GM18517 (cell line): ENCODE measurements around the gene CLTC.
"Not testable (repeated sequence)": the region's sequence is repeated elsewhere in the genome, so short reads cannot be mapped to it uniquely, and the experiment has no call there.

Source experiments
- ATAC-seq: cut with Tn5 transposase; IDR thresholded peaks from one replicate; pipeline ENCODE4 v1.9.1; 2021; ENCODE audit warnings: mild to moderate bottlenecking, moderate library complexity; ENCODE audit not compliant: unreplicated experiment

The CLTC gene

GRCh38 chr17:59633658-59634359, 14.1 kb downstream of the CLTC start:
- ATAC-seq, result no peak

- no peak for ATAC-seq
These were observed 15.2 kb downstream of the CLTC start for GRCh38 chr17:59634632-59635541.

GRCh38 chr17:59637611-59638310, 18.1 kb downstream of the CLTC start:
- no peak for ATAC-seq

GRCh38 chr17:59638553-59638952, 18.9 kb downstream of the CLTC start:
- ATAC-seq, result no peak

GRCh38 chr17:59641799-59642484, 22.2 kb downstream of the CLTC start:
- peak; percentile 93 for ATAC-seq

GRCh38 chr17:59642565-59642964, 22.9 kb downstream of the CLTC start:
- no peak for ATAC-seq

- ATAC-seq, result no peak
These were observed 23.8 kb downstream of the CLTC start for GRCh38 chr17:59643159-59644140.

GRCh38 chr17:59647288-59647687, 27.6 kb downstream of the CLTC start:
- no peak for ATAC-seq

GRCh38 chr17:59649886-59650285, 30.2 kb downstream of the CLTC start:
- no peak for ATAC-seq

GRCh38 chr17:59650642-59651041, 30.9 kb downstream of the CLTC start:
- no peak for ATAC-seq

- ATAC-seq, result no peak
These were observed 31.7 kb downstream of the CLTC start for GRCh38 chr17:59651346-59651745.

- no peak for ATAC-seq
These were observed 32.4 kb downstream of the CLTC start for GRCh38 chr17:59652119-59652518.

GRCh38 chr17:59656624-59657023, 36.9 kb downstream of the CLTC start:
- not testable (repeated sequence) for ATAC-seq

GRCh38 chr17:59666235-59666634, 46.5 kb downstream of the CLTC start:
- no peak for ATAC-seq

GRCh38 chr17:59668816-59669215, 49.1 kb downstream of the CLTC start:
- ATAC-seq, result no peak

- ATAC-seq, result no peak
These were observed 49.7 kb downstream of the CLTC start for GRCh38 chr17:59669411-59669810.

- no peak for ATAC-seq
These were observed 50.2 kb downstream of the CLTC start for GRCh38 chr17:59669944-59670343.

GRCh38 chr17:59671386-59671785, 51.7 kb downstream of the CLTC start:
- ATAC-seq, result no peak

GRCh38 chr17:59675231-59675630, 55.5 kb downstream of the CLTC start:
- ATAC-seq, result no peak

- ATAC-seq, result no peak
These were observed 57.0 kb downstream of the CLTC start for GRCh38 chr17:59676716-59677115.
